Breast epithelium (tissue), 3 donors: ENCODE results near the gene IQCN.

Experiments
- CTCF ChIP-seq, 3 donors: fragments of 450-650 bp; IDR thresholded peaks; one replicate each; pipeline ENCODE4 v1.5.1; 2016 to 2017; ENCODE audit warnings: antibody characterized with exemption in 3 of 3, mild to moderate bottlenecking in 3 of 3, moderate library complexity in 3 of 3
- POLR2A ChIP-seq: fragments of 450-650 bp; IDR thresholded peaks from one replicate; pipeline ENCODE4 v1.6.1; 2016; ENCODE audit warnings: antibody characterized with exemption, mild to moderate bottlenecking, moderate library complexity
- POLR2AphosphoS5 ChIP-seq, 3 donors: sonication (generic); formaldehyde crosslinking; IDR thresholded peaks; one replicate each; pipeline ENCODE4 v1.6.1; 2017; ENCODE audit warnings: antibody characterized with exemption in 3 of 3

- TF ChIP-seq CTCF (IDR thresholded peaks at IDR 0.05) (no peak), POLR2AphosphoS5 (IDR thresholded peaks at IDR 0.05) (no peak), POLR2A (no peak)
Observed at GRCh38 chr19:18294467-18294864, 20.2 kb upstream of the IQCN start.
